ENCODE data around the gene RASIP1. TPM values are rescaled to one million over a fixed set of nuclear protein-coding genes. Genes with fewer than 3 reads are reported as not detected.
"Not testable (repeated sequence)": the region's sequence is repeated elsewhere in the genome, so short reads cannot be mapped to it uniquely, and the experiment has no call there.

RASIP1 gene, protein sequence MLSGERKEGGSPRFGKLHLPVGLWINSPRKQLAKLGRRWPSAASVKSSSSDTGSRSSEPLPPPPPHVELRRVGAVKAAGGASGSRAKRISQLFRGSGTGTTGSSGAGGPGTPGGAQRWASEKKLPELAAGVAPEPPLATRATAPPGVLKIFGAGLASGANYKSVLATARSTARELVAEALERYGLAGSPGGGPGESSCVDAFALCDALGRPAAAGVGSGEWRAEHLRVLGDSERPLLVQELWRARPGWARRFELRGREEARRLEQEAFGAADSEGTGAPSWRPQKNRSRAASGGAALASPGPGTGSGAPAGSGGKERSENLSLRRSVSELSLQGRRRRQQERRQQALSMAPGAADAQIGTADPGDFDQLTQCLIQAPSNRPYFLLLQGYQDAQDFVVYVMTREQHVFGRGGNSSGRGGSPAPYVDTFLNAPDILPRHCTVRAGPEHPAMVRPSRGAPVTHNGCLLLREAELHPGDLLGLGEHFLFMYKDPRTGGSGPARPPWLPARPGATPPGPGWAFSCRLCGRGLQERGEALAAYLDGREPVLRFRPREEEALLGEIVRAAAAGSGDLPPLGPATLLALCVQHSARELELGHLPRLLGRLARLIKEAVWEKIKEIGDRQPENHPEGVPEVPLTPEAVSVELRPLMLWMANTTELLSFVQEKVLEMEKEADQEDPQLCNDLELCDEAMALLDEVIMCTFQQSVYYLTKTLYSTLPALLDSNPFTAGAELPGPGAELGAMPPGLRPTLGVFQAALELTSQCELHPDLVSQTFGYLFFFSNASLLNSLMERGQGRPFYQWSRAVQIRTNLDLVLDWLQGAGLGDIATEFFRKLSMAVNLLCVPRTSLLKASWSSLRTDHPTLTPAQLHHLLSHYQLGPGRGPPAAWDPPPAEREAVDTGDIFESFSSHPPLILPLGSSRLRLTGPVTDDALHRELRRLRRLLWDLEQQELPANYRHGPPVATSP
- total RNA-seq = under 1 TPM in 1 of 2 experiments, not detected in 1; 0.25 TPM
- under 1 TPM in 2 of 3 donors, not detected in 1; 0.10 to 0.26 TPM for polyA plus RNA-seq
- total RNA-seq = 0 to 1.1 (median 0.12) reads per million in 6 experiments

DNA sequence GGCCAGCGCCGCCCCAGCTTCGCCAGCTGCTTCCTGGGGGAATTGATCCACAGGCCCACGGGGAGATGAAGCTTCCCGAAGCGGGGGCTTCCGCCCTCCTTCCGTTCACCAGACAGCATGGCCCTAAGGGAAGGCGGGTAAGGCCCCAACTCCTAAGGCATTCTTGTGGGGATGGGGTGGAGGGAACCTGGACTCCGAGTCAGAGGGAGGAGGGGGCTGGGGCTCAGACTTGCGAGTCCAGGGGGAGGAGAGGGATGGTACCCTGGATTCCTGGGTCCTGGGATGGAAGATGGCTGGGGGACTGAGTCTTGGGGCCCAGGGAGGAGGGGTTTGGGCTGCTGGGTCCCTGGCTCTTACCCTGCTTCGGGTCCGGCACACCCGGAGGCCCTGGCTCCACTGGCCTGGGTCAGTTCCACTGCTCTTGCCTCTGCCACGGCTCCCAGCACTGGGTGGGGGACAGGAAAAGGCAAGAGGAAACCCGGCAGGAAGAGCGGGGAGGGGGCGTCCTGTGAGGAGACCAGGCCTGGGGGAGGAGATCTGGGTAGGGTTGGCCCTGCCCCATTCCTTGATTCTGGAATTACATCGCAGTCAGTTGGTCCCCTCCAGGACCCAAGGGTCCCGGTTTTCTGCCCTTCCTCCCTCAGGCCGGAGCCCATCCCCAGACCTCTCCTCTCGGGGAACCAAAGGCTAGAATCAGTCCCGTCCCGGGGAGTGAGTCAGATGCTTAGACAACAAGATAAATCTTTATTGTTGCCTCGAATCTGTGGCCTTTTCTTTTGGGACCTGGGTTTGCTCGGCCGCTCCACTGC, at the start of gene RASIP1:
Gene RASIP1 (minus strand): TSS at position 447 of the 809 bp plus-strand sequence. CDS start 328 bp downstream, at position 119.
- no peak for DNase-seq
- peaks cover 0 to 19% (median 3%) of the 10 kb centered on the region in 5 donors for H3K27me3 Mint-ChIP-seq
- ATAC-seq = no peak
- peak within 1 kb of the TSS in 9 of 10 donors; percentile 25 to 82 (median 52) for H3K4me3 Mint-ChIP-seq
- H3K9me3 Mint-ChIP-seq = peaks cover 0 to 2% (median 0%) of the 10 kb centered on the region in 9 donors
- peaks cover 6 to 27% (median 23%) of the 10 kb centered on the region in 4 donors for H3K4me1 Mint-ChIP-seq
- POLR2A ChIA-PET = interaction anchor here (0.9 to 2.5 kb wide), 3 partner anchors 15 to 94 kb away, joined by 5 to 15 read pairs (median 13); partner anchors contain the start of gene CA11
- peak within 1 kb of the TSS in 1 of 10 donors; percentile 57 for H3K27ac Mint-ChIP-seq
- H3K36me3 Mint-ChIP-seq = no peaks in the 10 kb centered on the region

DNA sequence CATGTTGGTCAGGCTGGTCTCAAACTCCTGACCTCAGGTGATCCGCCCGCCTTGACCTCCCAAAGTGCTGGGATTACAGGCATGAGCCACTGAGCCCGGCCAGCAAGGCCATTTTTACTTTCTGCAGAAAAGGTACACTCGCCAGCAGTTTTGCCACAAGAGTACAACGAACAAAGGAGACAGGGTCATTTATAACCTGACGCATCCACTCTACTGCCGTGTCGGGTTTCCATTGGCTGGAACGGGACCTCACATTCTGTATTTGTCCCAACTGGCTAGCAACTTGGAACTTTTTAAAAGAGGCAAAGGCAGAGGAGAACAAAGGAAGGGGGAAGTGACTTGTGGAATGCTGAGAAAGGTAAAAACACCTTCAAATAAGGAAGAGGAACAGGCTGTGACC, 46.9 kb upstream of the RASIP1 start:
- H3K4me1 Mint-ChIP-seq, ATAC-seq, H3K27ac Mint-ChIP-seq, H3K4me3 Mint-ChIP-seq, H3K36me3 Mint-ChIP-seq, DNase-seq, H3K9me3 Mint-ChIP-seq: not testable (repeated sequence)
- peaks cover 0 to 12% (median 3%) of the 10 kb centered on the region in 5 donors for H3K27me3 Mint-ChIP-seq
- POLR2A ChIA-PET = interaction anchor here (1.0 kb wide), 1 partner anchor 55 kb away, joined by 4 read pairs; no protein-coding TSS in a partner anchor

DNA sequence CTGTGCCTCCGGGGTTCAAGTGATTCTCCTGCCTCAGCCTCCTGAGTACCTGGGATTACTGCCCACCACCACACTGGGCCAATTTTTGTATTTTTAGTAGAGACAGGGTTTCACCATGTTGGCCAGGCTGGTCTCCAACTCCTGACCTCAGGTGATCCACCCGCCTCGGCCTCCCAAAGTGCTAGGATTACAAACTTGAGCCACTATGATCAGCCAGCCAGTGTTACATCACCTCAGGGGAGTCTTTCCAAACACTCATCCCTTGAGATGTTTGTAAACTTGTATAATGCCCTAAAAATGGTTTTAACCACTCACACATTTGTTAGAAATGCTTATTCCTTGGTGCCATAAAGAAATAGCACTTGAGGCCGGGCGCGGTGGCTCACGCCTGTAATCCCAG, 46.0 kb upstream of the RASIP1 start:
- ATAC-seq, H3K4me1 Mint-ChIP-seq, H3K9me3 Mint-ChIP-seq, POLR2A ChIA-PET, H3K27ac Mint-ChIP-seq, H3K36me3 Mint-ChIP-seq, DNase-seq, H3K4me3 Mint-ChIP-seq: not testable (repeated sequence)
- peaks cover 0 to 12% (median 4%) of the 10 kb centered on the region in 5 donors for H3K27me3 Mint-ChIP-seq

DNA sequence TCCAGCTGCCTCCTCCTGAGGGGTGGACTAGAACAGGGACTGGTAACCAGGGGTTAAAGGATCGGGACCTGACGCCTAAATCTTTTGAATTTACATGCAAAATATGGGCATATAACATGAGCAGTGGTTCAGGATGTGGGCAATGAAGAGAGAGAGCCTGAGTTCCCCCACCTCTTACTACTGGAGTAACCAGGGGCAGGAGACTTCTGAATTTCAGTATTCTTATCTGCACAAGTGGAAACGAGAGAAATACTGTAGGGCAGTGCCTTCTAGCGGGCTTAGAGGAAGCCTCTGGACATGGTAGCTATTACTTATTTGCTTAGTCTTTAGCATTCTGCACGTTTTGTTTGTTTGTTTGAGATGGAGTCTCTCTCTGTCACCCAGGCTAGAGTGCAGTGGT, 44.1 kb upstream of the RASIP1 start:
- DNase-seq (no peak), ATAC-seq (no peak)
- peak overlapping the region in 1 of 10 donors; percentile 52 for H3K27ac Mint-ChIP-seq
- H3K4me1 Mint-ChIP-seq = peaks cover 0 to 14% (median 4%) of the 10 kb centered on the region in 4 donors
- H3K36me3 Mint-ChIP-seq = no peaks in the 10 kb centered on the region
- no peaks in the 10 kb centered on the region for H3K9me3 Mint-ChIP-seq
- H3K27me3 Mint-ChIP-seq = peaks cover 0 to 16% (median 4%) of the 10 kb centered on the region in 5 donors
- POLR2A ChIA-PET = no interaction called here
- no peak overlapping the region for H3K4me3 Mint-ChIP-seq

DNA sequence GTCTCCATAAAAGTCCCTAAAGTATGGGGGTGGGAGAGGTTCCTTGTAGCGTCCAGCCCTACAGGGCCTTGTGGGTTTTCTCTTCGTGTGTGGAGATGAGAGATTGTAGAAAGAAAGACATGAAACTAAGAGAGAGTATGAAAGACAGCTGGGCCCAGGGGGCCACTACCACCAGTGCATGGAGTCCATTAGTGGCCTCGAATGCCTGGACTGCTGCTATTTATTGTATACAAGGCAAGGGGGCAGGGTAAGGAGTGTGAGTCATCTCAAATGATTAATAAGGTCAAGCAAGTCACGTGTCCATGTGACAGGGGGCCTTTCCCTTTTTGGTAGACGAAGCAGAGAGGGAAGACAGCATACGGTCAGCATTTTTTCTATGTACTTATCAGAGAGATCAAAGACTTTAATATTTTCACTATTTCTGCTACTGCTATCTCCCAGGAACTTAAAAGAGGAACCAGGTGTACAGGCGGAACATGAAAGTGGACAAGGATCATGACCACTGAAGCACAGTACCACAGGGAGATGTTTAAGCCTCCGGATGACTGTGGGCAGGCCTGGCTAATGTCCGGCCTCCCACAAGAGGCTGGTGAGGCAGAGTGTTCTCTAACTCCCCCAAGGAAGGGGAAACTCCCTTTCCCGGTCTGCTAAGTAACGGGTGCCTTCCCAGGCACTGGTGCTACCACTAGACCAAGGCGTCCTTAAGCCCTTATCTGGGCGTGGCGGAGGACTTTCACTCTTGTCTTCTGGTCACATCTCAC, 40.4 kb upstream of the RASIP1 start:
- Mint-ChIP-seq H3K9me3 (no peaks in the 10 kb centered on the region), H3K27ac (peak overlapping the region in 2 of 10 donors; percentile 8 to 34), H3K4me1 (peaks cover 0 to 14% (median 4%) of the 10 kb centered on the region in 4 donors), H3K36me3 (no peaks in the 10 kb centered on the region), H3K4me3 (no peak overlapping the region), H3K27me3 (peaks cover 0 to 16% (median 4%) of the 10 kb centered on the region in 5 donors)
- ATAC-seq (no peak), DNase-seq (no peak)
- POLR2A ChIA-PET = no interaction called here

DNA sequence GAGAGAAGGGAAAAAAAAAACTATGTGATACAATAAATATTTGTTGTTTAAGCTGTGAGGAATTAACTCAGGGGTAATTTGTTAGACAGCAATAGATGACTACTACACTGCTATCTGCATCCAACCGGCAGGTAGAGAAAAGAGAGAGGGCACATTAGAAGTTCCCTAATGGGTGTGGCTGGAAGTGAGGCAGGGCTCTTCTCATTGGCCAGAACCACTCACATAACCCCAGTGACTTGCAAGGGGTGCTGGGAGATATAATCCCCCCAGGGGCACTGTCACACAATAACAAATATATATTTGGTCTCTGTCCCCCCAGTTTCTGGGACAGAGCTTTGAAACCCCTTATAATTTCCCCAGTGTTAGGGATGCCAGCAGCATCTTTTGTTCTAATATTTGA, 39.2 kb upstream of the RASIP1 start:
- DNase-seq = no peak
- Mint-ChIP-seq H3K27me3 (peaks cover 0 to 14% (median 2%) of the 10 kb centered on the region in 5 donors), H3K36me3 (no peaks in the 10 kb centered on the region), H3K4me3 (no peak overlapping the region), H3K27ac (no peak overlapping the region), H3K4me1 (peaks cover 0 to 14% (median 4%) of the 10 kb centered on the region in 4 donors), H3K9me3 (no peaks in the 10 kb centered on the region)
- POLR2A ChIA-PET = no interaction called here
- ATAC-seq = no peak

DNA sequence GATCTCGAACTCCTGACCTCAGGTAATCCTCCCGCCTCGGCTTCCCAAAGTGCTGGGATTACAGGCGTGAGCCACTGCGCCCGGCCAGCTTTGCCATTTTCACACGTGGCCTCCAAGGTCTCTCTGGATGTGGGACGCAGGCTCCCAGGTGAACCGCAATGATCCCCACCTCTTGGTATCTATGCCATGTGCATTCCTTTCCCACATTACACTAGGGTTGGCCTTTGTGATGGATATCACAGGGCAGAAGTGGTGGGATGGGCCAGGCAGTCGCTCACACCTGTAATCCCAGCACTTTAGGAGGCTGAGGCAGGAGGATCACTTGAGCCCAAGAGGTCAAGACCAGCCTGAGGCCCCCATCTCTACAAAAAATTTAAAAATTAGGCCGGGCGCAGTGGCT, 37.3 kb upstream of the RASIP1 start:
- Mint-ChIP-seq H3K36me3 (no peaks in the 10 kb centered on the region), H3K9me3 (no peaks in the 10 kb centered on the region), H3K4me1 (peaks cover 0 to 12% (median 4%) of the 10 kb centered on the region in 4 donors), H3K27me3 (peaks cover 0 to 7% (median 2%) of the 10 kb centered on the region in 5 donors), H3K4me3 (no peak overlapping the region), H3K27ac (no peak overlapping the region)
- POLR2A ChIA-PET = no interaction called here
- no peak for ATAC-seq
- no peak for DNase-seq

DNA sequence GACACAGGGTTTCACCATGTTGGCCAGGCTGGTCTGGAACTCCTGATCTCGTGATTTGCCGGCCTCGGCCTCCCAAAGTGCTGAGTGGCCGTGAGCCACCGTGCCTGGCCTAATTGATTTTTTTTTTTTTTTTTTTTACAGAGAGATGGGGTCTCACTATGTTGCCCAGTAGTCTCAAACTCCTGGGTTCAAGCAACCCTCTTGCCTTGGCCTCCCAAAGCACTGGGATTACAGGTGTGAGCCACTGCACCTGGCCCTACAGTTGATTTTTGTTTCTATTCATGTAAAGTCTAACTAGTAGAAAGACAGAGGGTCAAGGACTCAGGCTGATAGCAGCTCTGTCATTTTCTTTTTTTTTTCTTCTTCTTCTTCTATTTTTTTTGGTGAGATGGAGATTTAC, 36.7 kb upstream of the RASIP1 start:
- POLR2A ChIA-PET = no interaction called here
- Mint-ChIP-seq H3K9me3 (no peaks in the 10 kb centered on the region), H3K27ac (no peak overlapping the region), H3K27me3 (peaks cover 0 to 6% (median 0%) of the 10 kb centered on the region in 5 donors), H3K36me3 (no peaks in the 10 kb centered on the region), H3K4me3 (no peak overlapping the region), H3K4me1 (peaks cover 0 to 9% (median 1%) of the 10 kb centered on the region in 4 donors)
- no peak for ATAC-seq
- no peak for DNase-seq

DNA sequence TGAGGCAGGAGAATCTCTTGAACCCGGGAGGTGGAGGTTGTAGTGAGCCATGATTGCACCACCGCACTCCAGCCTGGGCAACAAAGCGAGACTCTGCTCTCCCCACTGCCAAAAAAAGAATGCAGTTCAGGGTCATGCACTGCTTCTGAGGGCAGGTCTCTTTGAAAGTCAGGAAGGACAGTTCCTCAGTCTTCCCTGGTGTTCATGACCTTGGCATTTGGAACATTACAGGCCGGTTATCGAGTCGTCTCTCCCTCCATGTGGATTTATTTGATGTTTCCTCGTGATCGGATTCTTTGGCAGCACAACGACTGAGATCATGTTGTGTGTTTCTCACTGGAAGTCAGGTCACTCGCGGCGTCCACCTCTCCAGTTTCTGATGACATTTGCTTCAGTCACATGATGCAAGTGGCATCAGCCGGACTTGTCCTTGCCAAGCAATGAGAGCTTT, 32.1 kb upstream of the RASIP1 start:
- H3K27ac Mint-ChIP-seq = peak overlapping the region in 1 of 10 donors; percentile 70
- H3K27me3 Mint-ChIP-seq = peaks cover 0 to 13% (median 6%) of the 10 kb centered on the region in 5 donors
- ATAC-seq = no peak

DNA sequence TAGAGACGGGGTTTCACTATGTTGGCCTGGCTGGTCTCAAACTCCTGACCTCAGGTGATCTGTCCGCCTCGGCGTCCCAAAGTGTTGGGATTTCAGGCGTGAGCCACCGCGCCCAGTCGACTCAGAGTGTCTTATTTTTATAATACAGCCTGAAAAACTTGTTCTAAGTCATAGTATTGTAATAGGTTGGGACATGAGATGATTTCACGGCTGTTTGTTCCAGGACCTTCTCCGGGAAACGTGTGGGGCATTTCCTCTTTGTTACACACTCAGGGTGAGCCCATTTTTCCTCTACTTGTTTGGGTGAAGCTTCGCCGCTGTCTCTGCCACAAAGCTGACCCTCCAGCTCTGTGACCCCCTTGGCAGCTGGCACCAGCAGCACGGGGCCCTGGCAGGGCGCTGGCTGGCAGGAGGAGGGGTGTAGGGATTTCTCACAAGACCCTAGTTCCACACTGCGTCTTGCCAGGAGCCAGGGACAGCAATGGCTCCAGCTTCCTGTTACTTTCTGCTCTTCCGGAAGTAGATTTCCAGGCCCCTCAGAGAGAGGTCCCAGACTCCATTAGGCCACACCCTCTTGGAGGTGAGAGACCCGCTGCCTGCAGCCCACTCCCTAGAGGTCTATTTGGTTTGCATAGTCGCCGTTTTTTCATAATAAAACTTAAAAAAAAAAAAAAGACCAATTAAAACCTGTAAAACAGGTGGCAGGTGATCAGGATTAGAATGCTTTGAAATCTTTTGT, 30.5 kb upstream of the RASIP1 start:
- POLR2A ChIA-PET = interaction anchor here (0.5 kb wide), 1 partner anchor 70 kb away, joined by 7 read pairs; no protein-coding TSS in a partner anchor
- DNase-seq (no peak), ATAC-seq (no peak)
- Mint-ChIP-seq H3K36me3 (no peaks in the 10 kb centered on the region), H3K27me3 (peaks cover 0 to 18% (median 9%) of the 10 kb centered on the region in 5 donors), H3K9me3 (no peaks in the 10 kb centered on the region), H3K27ac (no peak overlapping the region), H3K4me3 (no peak overlapping the region), H3K4me1 (no peaks in the 10 kb centered on the region)

More for the DNA sequence above, 32.1 kb upstream of the RASIP1 start:
- no peaks in the 10 kb centered on the region for H3K9me3 Mint-ChIP-seq
- POLR2A ChIA-PET = no interaction called here
- DNase-seq = no peak
- H3K36me3 Mint-ChIP-seq = no peaks in the 10 kb centered on the region
- no peaks in the 10 kb centered on the region for H3K4me1 Mint-ChIP-seq
- H3K4me3 Mint-ChIP-seq = no peak overlapping the region

DNA sequence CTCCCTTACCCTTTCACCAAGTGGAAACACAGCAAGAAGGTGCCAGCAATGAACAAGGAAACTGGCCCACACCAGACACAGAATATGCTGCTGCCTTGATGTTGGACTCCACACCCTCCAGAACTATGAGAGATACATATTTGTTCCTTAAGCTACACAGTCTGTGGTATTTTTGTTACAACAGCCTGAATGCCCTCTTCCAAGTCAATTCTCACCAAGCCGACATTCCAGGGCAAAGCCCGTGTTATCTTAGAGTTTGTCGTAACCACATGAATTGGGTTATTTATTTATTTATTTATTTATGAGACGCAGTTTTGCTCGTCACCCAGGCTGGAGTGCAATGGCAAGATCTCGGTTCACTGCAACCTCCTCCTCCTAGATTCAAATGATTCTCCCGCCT, 29.9 kb upstream of the RASIP1 start:
- Mint-ChIP-seq H3K27ac (no peak overlapping the region), H3K27me3 (peaks cover 0 to 22% (median 11%) of the 10 kb centered on the region in 5 donors), H3K36me3 (no peaks in the 10 kb centered on the region), H3K4me3 (no peak overlapping the region), H3K4me1 (no peaks in the 10 kb centered on the region), H3K9me3 (no peaks in the 10 kb centered on the region)
- POLR2A ChIA-PET = no interaction called here
- ATAC-seq = no peak
- DNase-seq = no peak

Measured in naive thymus-derived CD8-positive, alpha-beta T cell (primary cell).